GM23248 (cell line): ENCODE data around the gene NCKAP5L. TPM values are rescaled to one million over a fixed set of nuclear protein-coding genes. Genes with fewer than 3 reads are reported as not detected.
A peak's percentile ranks its signal among the peaks of the same experiment; 100 is the strongest.

ENCODE experiments used
- DNase-seq: peaks from one replicate; pipeline ENCODE4 v3.0.0-alpha.2; 2015
- H2AFZ ChIP-seq: fragments of 200-600 bp; sonication (generic); 2 replicates; pipeline ENCODE4 v1.6.1; 2016; ENCODE audit warnings: antibody characterized with exemption
- H3F3A ChIP-seq: fragments of 200-600 bp; sonication (generic); 2 replicates; pipeline ENCODE4 v1.6.1; 2016; ENCODE audit warnings: mild to moderate bottlenecking, antibody characterized with exemption, mixed run types; ENCODE audit not compliant: insufficient read depth
- H3K27ac ChIP-seq: fragments of 200-600 bp; sonication (generic); 2 replicates; pipeline ENCODE4 v1.5.1; 2016; ENCODE audit warnings: mild to moderate bottlenecking
- H3K27me3 ChIP-seq: fragments of 200-600 bp; sonication (generic); replicated peaks from 2 replicates; pipeline ENCODE4 v1.6.1; 2016; ENCODE audit warnings: mild to moderate bottlenecking; ENCODE audit not compliant: insufficient read depth
- H3K36me3 ChIP-seq: fragments of 200-600 bp; sonication (generic); 2 replicates; pipeline ENCODE4 v1.6.1; 2016; ENCODE audit warnings: low read depth, mild to moderate bottlenecking
- H3K4me1 ChIP-seq: fragments of 200-600 bp; sonication (generic); 2 replicates; pipeline ENCODE4 v1.6.1; 2016; ENCODE audit warnings: mild to moderate bottlenecking; ENCODE audit not compliant: insufficient read depth
- H3K4me2 ChIP-seq: fragments of 200-600 bp; sonication (generic); one replicate; pipeline ENCODE4 v1.6.1; 2016; ENCODE audit warnings: mild to moderate bottlenecking; ENCODE audit not compliant: unreplicated experiment
- H3K4me3 ChIP-seq: fragments of 200-600 bp; sonication (generic); 2 replicates; pipeline ENCODE4 v1.5.1; 2016; ENCODE audit warnings: mild to moderate bottlenecking
- H3K79me2 ChIP-seq: fragments of 200-600 bp; sonication (generic); 2 replicates; pipeline ENCODE4 v1.6.1; 2016; ENCODE audit warnings: mild to moderate bottlenecking; ENCODE audit not compliant: insufficient read depth
- H3K9ac ChIP-seq: fragments of 200-600 bp; sonication (generic); 2 replicates; pipeline ENCODE4 v1.6.1; 2016; ENCODE audit warnings: mild to moderate bottlenecking
- H3K9me2 ChIP-seq: fragments of 200-600 bp; sonication (generic); 2 replicates; pipeline ENCODE4 v1.6.1; 2016; ENCODE audit warnings: mixed run types, mild to moderate bottlenecking, moderate library complexity; ENCODE audit not compliant: insufficient read depth
- H3K9me3 ChIP-seq: fragments of 200-600 bp; sonication (generic); one replicate; pipeline ENCODE4 v1.6.1; 2017; ENCODE audit warnings: low read depth
- H4K20me1 ChIP-seq: fragments of 200-600 bp; sonication (generic); 2 replicates; pipeline ENCODE4 v1.6.0; 2016; ENCODE audit not compliant: insufficient read depth
- EZH2 ChIP-seq: fragments of 200-600 bp; sonication (generic); IDR thresholded peaks from 2 replicates; pipeline ENCODE4 v1.6.1; 2018; ENCODE audit warnings: antibody characterized with exemption, mild to moderate bottlenecking; ENCODE audit not compliant: insufficient read depth, poor library complexity, severe bottlenecking
- EZH2phosphoT487 ChIP-seq: fragments of 200-600 bp; sonication (generic); IDR thresholded peaks from 2 replicates; pipeline ENCODE4 v1.6.1; 2018; ENCODE audit warnings: antibody characterized with exemption, moderate library complexity, mild to moderate bottlenecking, low read depth; ENCODE audit not compliant: insufficient read depth
- WGBS, 2 experiments: methylation state at CpG; one replicate each; pipeline ENCODE4 v1.1.6; 2015 to 2017; ENCODE audit warnings: low lambda C conversion rate in 2 of 2, low coverage in 1 of 2; ENCODE audit errors: missing lambda C conversion rate in 2 of 2; 5-methylcytosine and 5-hydroxymethylcytosine counted together
- in situ Hi-C: fragments of 300-500 bp; cut with MboI; formaldehyde crosslinking; loops from 2 replicates; pipeline ENCODE4 v1.15.0; 2020
- polyA plus RNA-seq: library from polyadenylated mRNA; unstranded; fragments of >200 nt; fragmentation: Nextera tagmentation; extraction: Ambion mirVana; gene quantifications from 2 replicates; pipeline ENCODE4 v1.2.1, GENCODE V29; 2016
- total RNA-seq: library from RNA; depleted of rRNA; stranded (reverse); fragments of >200 nt; shearing (Covaris generic); gene quantifications from 2 replicates; pipeline ENCODE4 v1.2.3, GENCODE V29; 2014

The NCKAP5L gene
- total and polyA plus RNA-seq, 2 experiments from 2014 or later: 14.1 to 28.4 TPM

GRCh38 chr12:49825971-49826421, 2.2 kb downstream of the NCKAP5L start:
- Histone ChIP-seq H2AFZ (no peak overlapping the region), H3F3A (peaks cover 29% of the 10 kb centered on the region), H3K9ac (peak overlapping the region; percentile 84), H3K36me3 (peaks cover 3% of the 10 kb centered on the region; the same call in 1 of the 2 replicates), H4K20me1 (peaks cover 6% of the 10 kb centered on the region; the same call in 1 of the 2 replicates), H3K27me3 (no peaks in the 10 kb centered on the region), H3K9me3 (no peaks in the 10 kb centered on the region), H3K4me2 (peak overlapping the region; percentile 92), H3K4me1 (peaks cover 44% of the 10 kb centered on the region), H3K79me2 (peaks cover 28% of the 10 kb centered on the region), H3K27ac (peak overlapping the region; percentile 93), H3K9me2 (no peaks in the 10 kb centered on the region), H3K4me3 (peak overlapping the region; percentile 90)
- WGBS, 2 experiments: 16 to 34% methylated on average over 3 to 4 of the region's 4 CpGs
- TF ChIP-seq EZH2 (no peak), EZH2phosphoT487 (no peak)
- DNase-seq: peak; percentile 72
- in situ Hi-C loops: no loop called here

GRCh38 chr12:49825360-49825970, 2.7 kb downstream of the NCKAP5L start:
- 18 to 21% methylated on average over 5 of the region's 5 CpGs for WGBS, 2 experiments
- H3K27ac ChIP-seq: peak overlapping the region; percentile 93
- H2AFZ ChIP-seq: no peak overlapping the region
- peak; percentile 88 for DNase-seq
- no peaks in the 10 kb centered on the region for H3K27me3 ChIP-seq
- peak overlapping the region; percentile 84 for H3K9ac ChIP-seq
- in situ Hi-C loops: no loop called here
- peak overlapping the region; percentile 90 for H3K4me3 ChIP-seq
- H3K36me3 ChIP-seq: peaks cover 3% of the 10 kb centered on the region; the same call in 1 of the 2 replicates
- TF ChIP-seq EZH2phosphoT487 (no peak), EZH2 (no peak)
- no peaks in the 10 kb centered on the region for H3K9me3 ChIP-seq
- H4K20me1 ChIP-seq: peaks cover 6% of the 10 kb centered on the region; the same call in 1 of the 2 replicates
- H3K4me1 ChIP-seq: peaks cover 44% of the 10 kb centered on the region
- peaks cover 28% of the 10 kb centered on the region for H3K79me2 ChIP-seq
- H3K4me2 ChIP-seq: peak overlapping the region; percentile 92
- H3F3A ChIP-seq: peaks cover 29% of the 10 kb centered on the region
- no peaks in the 10 kb centered on the region for H3K9me2 ChIP-seq

- peak overlapping the region; percentile 90 for H3K4me3 ChIP-seq
- 14 to 21% methylated on average over 4 of the region's 4 CpGs for WGBS, 2 experiments
- in situ Hi-C loops: no loop called here
- H3K9ac ChIP-seq: peak overlapping the region; percentile 84
- TF ChIP-seq EZH2phosphoT487: no peak
- no peak for TF ChIP-seq EZH2
- H3K4me2 ChIP-seq: peak overlapping the region; percentile 92
- H3K27me3 ChIP-seq: no peaks in the 10 kb centered on the region
- H3K27ac ChIP-seq: peak overlapping the region; percentile 93
- peaks cover 3% of the 10 kb centered on the region; the same call in 1 of the 2 replicates for H3K36me3 ChIP-seq
- peak; percentile 94 for DNase-seq
- peaks cover 28% of the 10 kb centered on the region for H3K79me2 ChIP-seq
- peaks cover 6% of the 10 kb centered on the region; the same call in 1 of the 2 replicates for H4K20me1 ChIP-seq
- no peak overlapping the region for H2AFZ ChIP-seq
- peaks cover 44% of the 10 kb centered on the region for H3K4me1 ChIP-seq
- H3F3A ChIP-seq: peaks cover 29% of the 10 kb centered on the region
- H3K9me3 ChIP-seq: no peaks in the 10 kb centered on the region
- H3K9me2 ChIP-seq: no peaks in the 10 kb centered on the region
These were observed 3.3 kb downstream of the NCKAP5L start for GRCh38 chr12:49824895-49825294.

GRCh38 chr12:49824416-49824815, 3.8 kb downstream of the NCKAP5L start:
- H3K4me1 ChIP-seq: peaks cover 44% of the 10 kb centered on the region
- no peaks in the 10 kb centered on the region for H3K9me2 ChIP-seq
- peak overlapping the region; percentile 90 for H3K4me3 ChIP-seq
- H3K27me3 ChIP-seq: no peaks in the 10 kb centered on the region
- no peak for TF ChIP-seq EZH2
- TF ChIP-seq EZH2phosphoT487: no peak
- H3K27ac ChIP-seq: peak overlapping the region; percentile 93
- peaks cover 11% of the 10 kb centered on the region; the same call in 1 of the 2 replicates for H4K20me1 ChIP-seq
- H3K79me2 ChIP-seq: peaks cover 28% of the 10 kb centered on the region
- H3K9ac ChIP-seq: peak overlapping the region; percentile 84
- H3F3A ChIP-seq: peaks cover 32% of the 10 kb centered on the region
- H3K36me3 ChIP-seq: peaks cover 3% of the 10 kb centered on the region; the same call in 1 of the 2 replicates
- DNase-seq: no peak
- in situ Hi-C loops: no loop called here
- H3K9me3 ChIP-seq: no peaks in the 10 kb centered on the region
- H3K4me2 ChIP-seq: peak overlapping the region; percentile 42
- 66 to 73% methylated on average over 8 of the region's 8 CpGs for WGBS, 2 experiments
- H2AFZ ChIP-seq: no peak overlapping the region
